ENCODE measurements around the gene RPS17.

DNA sequence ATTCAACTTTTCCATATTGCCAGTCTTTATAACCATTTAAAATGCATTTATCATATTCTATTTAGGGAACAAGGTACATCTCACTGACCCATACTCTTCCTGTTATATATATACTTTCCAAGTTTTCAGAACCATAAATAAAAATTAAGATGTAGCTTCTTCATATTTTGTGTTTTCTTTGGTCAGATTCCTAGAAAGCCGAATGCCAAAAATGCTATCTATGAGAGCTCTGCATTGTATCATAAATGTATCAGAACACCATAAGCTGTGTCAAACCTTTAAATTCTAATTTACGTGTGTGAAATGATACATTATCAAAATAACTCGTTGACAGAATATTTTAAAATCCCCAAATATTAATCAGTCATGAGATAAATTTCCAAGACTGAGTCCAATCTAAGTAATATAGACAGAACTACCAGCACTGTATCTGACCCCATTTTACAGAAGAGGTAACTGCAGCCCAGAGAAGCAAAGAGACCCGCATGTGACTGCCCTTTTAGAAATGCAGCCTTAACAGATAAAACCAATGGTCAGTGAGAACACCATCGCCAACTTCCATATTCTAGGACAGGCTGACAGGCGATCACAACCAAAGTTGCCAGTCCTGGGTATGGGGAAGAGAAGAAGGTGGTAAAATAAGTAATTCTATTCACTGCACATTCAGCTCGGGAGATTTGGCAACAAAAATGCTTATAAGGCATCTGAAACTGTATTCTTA, 16.2 kb upstream of the RPS17 start:
- TF ChIP-seq, protein P1, sequence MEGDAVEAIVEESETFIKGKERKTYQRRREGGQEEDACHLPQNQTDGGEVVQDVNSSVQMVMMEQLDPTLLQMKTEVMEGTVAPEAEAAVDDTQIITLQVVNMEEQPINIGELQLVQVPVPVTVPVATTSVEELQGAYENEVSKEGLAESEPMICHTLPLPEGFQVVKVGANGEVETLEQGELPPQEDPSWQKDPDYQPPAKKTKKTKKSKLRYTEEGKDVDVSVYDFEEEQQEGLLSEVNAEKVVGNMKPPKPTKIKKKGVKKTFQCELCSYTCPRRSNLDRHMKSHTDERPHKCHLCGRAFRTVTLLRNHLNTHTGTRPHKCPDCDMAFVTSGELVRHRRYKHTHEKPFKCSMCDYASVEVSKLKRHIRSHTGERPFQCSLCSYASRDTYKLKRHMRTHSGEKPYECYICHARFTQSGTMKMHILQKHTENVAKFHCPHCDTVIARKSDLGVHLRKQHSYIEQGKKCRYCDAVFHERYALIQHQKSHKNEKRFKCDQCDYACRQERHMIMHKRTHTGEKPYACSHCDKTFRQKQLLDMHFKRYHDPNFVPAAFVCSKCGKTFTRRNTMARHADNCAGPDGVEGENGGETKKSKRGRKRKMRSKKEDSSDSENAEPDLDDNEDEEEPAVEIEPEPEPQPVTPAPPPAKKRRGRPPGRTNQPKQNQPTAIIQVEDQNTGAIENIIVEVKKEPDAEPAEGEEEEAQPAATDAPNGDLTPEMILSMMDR (IDR thresholded peaks at IDR 0.05), result no peak
- no peak for TF ChIP-seq POLR2AphosphoS5 (IDR thresholded peaks at IDR 0.05)
- TF ChIP-seq POLR2A (IDR thresholded peaks at IDR 0.05), result no peak
- TF ChIP-seq EP300 (IDR thresholded peaks at IDR 0.05), result no peak

Measured in sigmoid colon (tissue), 4 donors.